Upper lobe of left lung (tissue), 6 donors: ENCODE data around the gene C11orf52. TPM values are rescaled to one million over a fixed set of nuclear protein-coding genes. Genes with fewer than 3 reads are reported as not detected.
"Not testable (repeated sequence)": the region's sequence is repeated elsewhere in the genome, so short reads cannot be mapped to it uniquely, and the experiment has no call there.

Experiments
- ATAC-seq, 2 donors: fragments of 200-7000 bp; cut with Tn5 transposase; one replicate each; pipeline ENCODE4 v1.9.1; 2022; ENCODE audit warnings: mild to moderate bottlenecking in 2 of 2, moderate library complexity in 2 of 2; ENCODE audit not compliant: low FRiP score in 2 of 2
- DNase-seq, 2 donors: peaks; one replicate each; pipeline ENCODE4 v3.0.0-alpha.2; 2019 to 2020
- H3K27ac ChIP-seq, 4 donors: fragments of 200-600 bp; sonication (generic); one replicate each; pipeline ENCODE4 v1.5.1; 2016 to 2019
- H3K27me3 ChIP-seq, 4 donors: fragments of 200-600 bp; sonication (generic); one replicate each; pipeline ENCODE4 v1.5.1; 2017 to 2019
- H3K36me3 ChIP-seq, 4 donors: fragments of 200-600 bp; sonication (generic); one replicate each; pipeline ENCODE4 v1.5.1; 2016 to 2019
- H3K4me1 ChIP-seq, 4 donors: fragments of 200-600 bp; sonication (generic); one replicate each; pipeline ENCODE4 v1.5.1; 2018 to 2019
- H3K4me3 ChIP-seq, 4 donors: fragments of 200-600 bp; sonication (generic); one replicate each; pipeline ENCODE4 v1.5.1; 2017 to 2019; ENCODE audit warnings: mild to moderate bottlenecking in 2 of 4, moderate library complexity in 1 of 4
- H3K9me3 ChIP-seq, 4 donors: fragments of 200-600 bp; sonication (generic); one replicate each; pipeline ENCODE4 v1.5.1; 2018 to 2019
- EP300 ChIP-seq, 4 donors: sonication (generic); formaldehyde crosslinking; IDR thresholded peaks; one replicate each; pipeline ENCODE4 v1.5.1; 2017; ENCODE audit warnings: antibody characterized with exemption in 4 of 4, control low read depth in 2 of 4
- POLR2A ChIP-seq, 4 donors: fragments of 450-650 bp; IDR thresholded peaks; one replicate each; pipeline ENCODE4 v1.5.1; 2016 to 2017; ENCODE audit warnings: antibody characterized with exemption in 4 of 4, mild to moderate bottlenecking in 2 of 4
- POLR2AphosphoS5 ChIP-seq, 2 donors: sonication (generic); formaldehyde crosslinking; IDR thresholded peaks; one replicate each; pipeline ENCODE4 v1.5.1; 2017; ENCODE audit warnings: antibody characterized with exemption in 2 of 2
- WGBS, 2 donors: methylation state at CpG; one replicate each; pipeline ENCODE4 v1.1.5; 2017 to 2018; 5-methylcytosine and 5-hydroxymethylcytosine counted together
- total RNA-seq, 6 donors: library from RNA; depleted of rRNA in 4 of 6; stranded (reverse); fragments of >200 nt in 4 of 6; gene quantifications; one replicate each; pipeline versions ENCODE4 v1.1.0 to v1.2.1, GENCODE V29; 2016 to 2021
- TF ChIP-seq, protein P1 (sequence below), 6 experiments: fragments of 450-650 bp in 4 of 6; fragments of 200-600 bp in 2 of 6; sonication (generic) in 2 of 6; IDR thresholded peaks; one replicate each; pipeline ENCODE4 v1.5.1; 2016 to 2019; ENCODE audit warnings: antibody characterized with exemption in 6 of 6
- donor health status: DM: no; HTN: no; CAD: no; lungs with moderate emphysema.
- donor health status: DM: no; HTN: yes; CAD: no; lungs with severe emphysema.

The C11orf52 gene
- total RNA-seq, 6 donors from 2014 or later, result 7.1 to 26.7 (median 11.3) TPM

- ATAC-seq (no peak), DNase-seq (no peak)
- WGBS, 2 donors, result 63 to 70% methylated on average over 4 of the region's 4 CpGs
- TF ChIP-seq, protein P1, sequence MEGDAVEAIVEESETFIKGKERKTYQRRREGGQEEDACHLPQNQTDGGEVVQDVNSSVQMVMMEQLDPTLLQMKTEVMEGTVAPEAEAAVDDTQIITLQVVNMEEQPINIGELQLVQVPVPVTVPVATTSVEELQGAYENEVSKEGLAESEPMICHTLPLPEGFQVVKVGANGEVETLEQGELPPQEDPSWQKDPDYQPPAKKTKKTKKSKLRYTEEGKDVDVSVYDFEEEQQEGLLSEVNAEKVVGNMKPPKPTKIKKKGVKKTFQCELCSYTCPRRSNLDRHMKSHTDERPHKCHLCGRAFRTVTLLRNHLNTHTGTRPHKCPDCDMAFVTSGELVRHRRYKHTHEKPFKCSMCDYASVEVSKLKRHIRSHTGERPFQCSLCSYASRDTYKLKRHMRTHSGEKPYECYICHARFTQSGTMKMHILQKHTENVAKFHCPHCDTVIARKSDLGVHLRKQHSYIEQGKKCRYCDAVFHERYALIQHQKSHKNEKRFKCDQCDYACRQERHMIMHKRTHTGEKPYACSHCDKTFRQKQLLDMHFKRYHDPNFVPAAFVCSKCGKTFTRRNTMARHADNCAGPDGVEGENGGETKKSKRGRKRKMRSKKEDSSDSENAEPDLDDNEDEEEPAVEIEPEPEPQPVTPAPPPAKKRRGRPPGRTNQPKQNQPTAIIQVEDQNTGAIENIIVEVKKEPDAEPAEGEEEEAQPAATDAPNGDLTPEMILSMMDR (IDR thresholded peaks at IDR 0.05), result no peak
- no peak for TF ChIP-seq POLR2AphosphoS5 (IDR thresholded peaks at IDR 0.05)
- no peak for TF ChIP-seq EP300 (IDR thresholded peaks at IDR 0.05)
- no peak for TF ChIP-seq POLR2A (IDR thresholded peaks at IDR 0.05)
- Histone ChIP-seq H3K27ac (no peak overlapping the region), H3K27me3 (no peaks in the 10 kb centered on the region), H3K9me3 (no peaks in the 10 kb centered on the region), H3K36me3 (no peaks in the 10 kb centered on the region), H3K4me1 (peaks cover 9 to 28% (median 12%) of the 10 kb centered on the region in 4 donors), H3K4me3 (no peak overlapping the region)
Observed at GRCh38 chr11:111930472-111930871, 11.8 kb downstream of the C11orf52 start.

DNA sequence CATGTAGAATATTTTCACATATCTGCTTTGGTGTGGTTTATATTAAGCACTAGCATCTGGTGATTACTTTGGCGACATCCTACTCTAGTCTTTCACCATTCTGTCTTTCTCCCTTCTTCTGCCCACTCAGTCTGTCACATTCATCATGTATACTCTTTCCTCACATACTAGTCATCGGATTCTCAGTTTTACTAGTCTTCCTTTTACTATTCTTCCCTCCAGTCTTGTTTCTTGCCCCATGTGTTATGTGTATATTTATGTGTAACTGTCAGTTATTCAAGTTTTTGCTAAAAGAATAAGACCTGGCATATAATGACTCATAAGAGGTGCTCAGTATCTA is 13.9 kb downstream of the C11orf52 start:
- TF ChIP-seq POLR2A (IDR thresholded peaks at IDR 0.05) (no peak), EP300 (IDR thresholded peaks at IDR 0.05) (no peak), POLR2AphosphoS5 (IDR thresholded peaks at IDR 0.05) (no peak)
- TF ChIP-seq, protein P1 (IDR thresholded peaks at IDR 0.05), result no peak
- no peaks in the 10 kb centered on the region for H3K9me3 ChIP-seq
- H3K4me3 ChIP-seq, result no peak overlapping the region
- WGBS, 2 donors, result 75 to 83% methylated on average over 2 of the region's 2 CpGs
- no peak for ATAC-seq
- H3K4me1 ChIP-seq, result peaks cover 10 to 36% (median 17%) of the 10 kb centered on the region in 4 donors
- no peak overlapping the region for H3K27ac ChIP-seq
- no peaks in the 10 kb centered on the region for H3K27me3 ChIP-seq
- H3K36me3 ChIP-seq, result no peaks in the 10 kb centered on the region
- DNase-seq, result no peak

- H3K4me1 ChIP-seq, result peaks cover 9 to 35% (median 22%) of the 10 kb centered on the region in 4 donors
- not testable (repeated sequence) for ATAC-seq, H3K9me3 ChIP-seq, DNase-seq, H3K27me3 ChIP-seq, H3K27ac ChIP-seq, H3K36me3 ChIP-seq, H3K4me3 ChIP-seq
- 95 to 97% methylated on average over 14 of the region's 14 CpGs for WGBS, 2 donors
Observed at GRCh38 chr11:111933176-111933575, 14.5 kb downstream of the C11orf52 start.

DNA sequence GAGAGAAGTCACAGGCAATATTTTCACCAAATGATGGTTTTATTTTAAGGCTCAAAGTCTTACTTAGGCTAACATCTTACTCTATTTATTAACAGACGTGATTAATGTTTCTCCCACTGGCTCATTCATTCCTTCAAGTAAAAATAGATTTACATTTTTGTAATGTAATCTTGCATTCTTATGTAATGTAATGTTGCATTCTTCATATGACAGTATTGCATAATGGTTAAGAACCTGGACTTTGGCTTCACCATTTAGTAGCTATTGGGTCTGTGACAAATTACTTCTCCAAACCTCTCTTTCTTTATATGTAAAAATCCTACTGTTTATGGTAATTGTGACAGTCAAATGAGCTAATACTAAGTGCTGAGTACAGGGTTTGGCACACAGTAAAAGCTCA is 15.2 kb downstream of the C11orf52 start:
- Histone ChIP-seq H3K4me1 (peaks cover 12 to 35% (median 29%) of the 10 kb centered on the region in 4 donors), H3K36me3 (no peaks in the 10 kb centered on the region), H3K4me3 (no peak overlapping the region), H3K27ac (peak overlapping the region in 1 of 4 donors; percentile 6), H3K9me3 (no peaks in the 10 kb centered on the region), H3K27me3 (no peaks in the 10 kb centered on the region)
- TF ChIP-seq POLR2AphosphoS5 (IDR thresholded peaks at IDR 0.05) (no peak), POLR2A (IDR thresholded peaks at IDR 0.05) (no peak), EP300 (IDR thresholded peaks at IDR 0.05) (no peak)
- TF ChIP-seq, protein P1 (IDR thresholded peaks at IDR 0.05), result no peak
- WGBS, 2 donors, result 44 to 63% methylated on average over 1 of the region's 1 CpG
- DNase-seq, result no peak
- no peak for ATAC-seq

DNA sequence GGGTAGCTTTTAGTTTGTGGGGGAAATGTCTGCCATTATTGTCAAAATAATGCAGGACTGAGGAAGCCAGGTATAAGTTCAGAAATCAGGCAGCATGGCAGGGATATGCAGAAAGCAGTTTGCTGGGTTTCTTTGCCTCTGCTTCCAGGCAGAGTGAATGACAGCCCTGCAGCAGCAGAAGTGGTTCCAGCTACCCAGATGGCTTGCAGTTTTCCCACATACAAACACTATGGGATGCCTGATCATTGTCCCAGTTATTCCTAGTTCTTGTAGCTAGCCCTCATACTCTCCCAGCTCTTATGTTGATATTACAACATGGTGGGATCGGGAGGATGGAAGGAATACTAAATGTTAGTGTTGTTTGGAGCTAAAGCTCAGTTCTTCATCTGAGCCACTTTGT is 15.6 kb downstream of the C11orf52 start:
- H3K27ac ChIP-seq, result peak overlapping the region in 1 of 4 donors; percentile 6
- H3K9me3 ChIP-seq, result no peaks in the 10 kb centered on the region
- 76 to 100% methylated on average over 1 of the region's 1 CpG for WGBS, 2 donors
- H3K27me3 ChIP-seq, result no peaks in the 10 kb centered on the region
- H3K4me3 ChIP-seq, result no peak overlapping the region
- H3K4me1 ChIP-seq, result peaks cover 12 to 35% (median 30%) of the 10 kb centered on the region in 4 donors
- no peaks in the 10 kb centered on the region for H3K36me3 ChIP-seq
- ATAC-seq, result no peak
- DNase-seq, result no peak
- TF ChIP-seq POLR2AphosphoS5 (IDR thresholded peaks at IDR 0.05) (no peak), EP300 (IDR thresholded peaks at IDR 0.05) (no peak), POLR2A (IDR thresholded peaks at IDR 0.05) (no peak)
- TF ChIP-seq, protein P1 (IDR thresholded peaks at IDR 0.05), result no peak
